ENCODE data around the gene TACR1. TPM values are rescaled to one million over a fixed set of nuclear protein-coding genes. Genes with fewer than 3 reads are reported as not detected.

Gene TACR1, protein sequence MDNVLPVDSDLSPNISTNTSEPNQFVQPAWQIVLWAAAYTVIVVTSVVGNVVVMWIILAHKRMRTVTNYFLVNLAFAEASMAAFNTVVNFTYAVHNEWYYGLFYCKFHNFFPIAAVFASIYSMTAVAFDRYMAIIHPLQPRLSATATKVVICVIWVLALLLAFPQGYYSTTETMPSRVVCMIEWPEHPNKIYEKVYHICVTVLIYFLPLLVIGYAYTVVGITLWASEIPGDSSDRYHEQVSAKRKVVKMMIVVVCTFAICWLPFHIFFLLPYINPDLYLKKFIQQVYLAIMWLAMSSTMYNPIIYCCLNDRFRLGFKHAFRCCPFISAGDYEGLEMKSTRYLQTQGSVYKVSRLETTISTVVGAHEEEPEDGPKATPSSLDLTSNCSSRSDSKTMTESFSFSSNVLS
- not detected in 2 replicates for total RNA-seq

DNA sequence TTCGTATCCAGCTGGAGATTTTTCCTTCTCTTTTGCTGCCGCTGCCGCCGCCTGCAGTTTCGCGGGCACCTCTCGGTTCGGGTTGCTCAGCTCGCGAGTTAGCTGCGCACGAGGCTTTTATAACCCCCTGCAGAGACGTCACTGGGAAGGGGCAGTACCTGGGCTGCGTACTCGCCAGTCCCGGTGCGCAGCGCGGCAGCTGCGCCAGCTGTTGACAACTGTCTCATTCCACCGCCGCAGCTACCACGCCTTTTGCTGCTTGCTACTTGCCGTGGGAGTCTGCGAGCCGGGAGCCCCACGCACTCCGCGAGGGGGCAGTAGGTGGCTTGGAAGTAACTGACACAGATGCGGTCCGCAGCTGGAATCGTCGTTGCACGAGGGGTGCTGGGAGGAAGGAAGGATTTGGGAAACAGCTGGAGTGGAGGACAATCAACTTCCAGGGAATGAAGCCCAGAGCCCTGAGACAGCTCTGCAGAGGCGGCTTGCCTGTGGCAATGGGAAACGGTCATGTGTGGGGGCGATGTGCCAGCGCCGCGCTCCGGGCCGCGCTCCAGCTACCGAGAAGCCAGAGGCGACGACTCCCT is at the start of gene TACR1:
TACR1 (minus strand) TSS at position 93 of the 584 bp plus-strand sequence. CDS start 586 bp downstream, outside the sequence.

Other genes starting within 250 kb of the TACR1 start
- gene POLE4, start 240.9 kb downstream of the TACR1 start, total RNA-seq, result 16.5 and 18.3 TPM in 2 replicates